LNCaP clone FGC (cell line): Measurements from ENCODE around the gene RAD51B.

Source experiments
- DNase-seq: peaks from one replicate; pipeline ENCODE4 v3.0.0-alpha.2; 2011; ENCODE audit warnings: low read depth
- H3K4me3 ChIP-seq: 2 replicates; pipeline ENCODE4 v1.5.1; 2011; ENCODE audit warnings: mild to moderate bottlenecking, low read depth, low read length, control low read depth
- TF ChIP-seq, protein P1 (sequence below): IDR thresholded peaks from 2 replicates; pipeline ENCODE4 v1.5.1; 2012; ENCODE audit warnings: mild to moderate bottlenecking; ENCODE audit not compliant: control insufficient read depth, insufficient read depth; ENCODE audit errors: extremely low read depth

Gene RAD51B

DNA sequence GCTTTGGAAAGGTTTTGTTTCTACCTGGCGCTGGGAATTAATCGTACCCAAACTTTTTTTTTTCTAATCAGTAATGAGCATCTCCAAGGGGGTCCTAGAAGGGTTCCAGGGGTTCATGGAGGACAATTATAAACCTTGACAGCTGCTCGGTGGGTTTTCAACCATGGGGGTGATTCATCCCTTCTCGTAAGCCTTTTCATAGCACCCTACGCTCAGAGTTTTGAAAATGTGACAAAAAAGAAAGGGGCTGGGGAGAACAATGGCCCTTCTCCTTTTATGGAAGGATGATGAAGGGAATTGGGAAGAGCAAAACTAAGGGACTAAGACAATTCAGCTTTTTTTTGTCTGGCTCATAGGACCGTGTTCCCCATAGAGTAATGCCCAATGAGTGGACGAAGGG is 776.6 kb downstream of the RAD51B start:
- TF ChIP-seq, protein P1, sequence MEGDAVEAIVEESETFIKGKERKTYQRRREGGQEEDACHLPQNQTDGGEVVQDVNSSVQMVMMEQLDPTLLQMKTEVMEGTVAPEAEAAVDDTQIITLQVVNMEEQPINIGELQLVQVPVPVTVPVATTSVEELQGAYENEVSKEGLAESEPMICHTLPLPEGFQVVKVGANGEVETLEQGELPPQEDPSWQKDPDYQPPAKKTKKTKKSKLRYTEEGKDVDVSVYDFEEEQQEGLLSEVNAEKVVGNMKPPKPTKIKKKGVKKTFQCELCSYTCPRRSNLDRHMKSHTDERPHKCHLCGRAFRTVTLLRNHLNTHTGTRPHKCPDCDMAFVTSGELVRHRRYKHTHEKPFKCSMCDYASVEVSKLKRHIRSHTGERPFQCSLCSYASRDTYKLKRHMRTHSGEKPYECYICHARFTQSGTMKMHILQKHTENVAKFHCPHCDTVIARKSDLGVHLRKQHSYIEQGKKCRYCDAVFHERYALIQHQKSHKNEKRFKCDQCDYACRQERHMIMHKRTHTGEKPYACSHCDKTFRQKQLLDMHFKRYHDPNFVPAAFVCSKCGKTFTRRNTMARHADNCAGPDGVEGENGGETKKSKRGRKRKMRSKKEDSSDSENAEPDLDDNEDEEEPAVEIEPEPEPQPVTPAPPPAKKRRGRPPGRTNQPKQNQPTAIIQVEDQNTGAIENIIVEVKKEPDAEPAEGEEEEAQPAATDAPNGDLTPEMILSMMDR: no peak
- DNase-seq: no peak
- no peak overlapping the region for H3K4me3 ChIP-seq

- no peak for DNase-seq
- TF ChIP-seq, protein P1: no peak
- H3K4me3 ChIP-seq: no peak overlapping the region
Observed at GRCh38 chr14:68596701-68597100, 777.1 kb downstream of the RAD51B start.

- TF ChIP-seq, protein P1: no peak
- no peak overlapping the region for H3K4me3 ChIP-seq
- DNase-seq: no peak
Observed at GRCh38 chr14:68598089-68598488, 778.5 kb downstream of the RAD51B start.

- TF ChIP-seq, protein P1: no peak
- no peak for DNase-seq
- no peak overlapping the region for H3K4me3 ChIP-seq
Observed at GRCh38 chr14:68598621-68599447, 779.3 kb downstream of the RAD51B start.

- no peak overlapping the region for H3K4me3 ChIP-seq
- no peak for DNase-seq
Observed at GRCh38 chr14:68599896-68600610, 780.5 kb downstream of the RAD51B start.

DNA sequence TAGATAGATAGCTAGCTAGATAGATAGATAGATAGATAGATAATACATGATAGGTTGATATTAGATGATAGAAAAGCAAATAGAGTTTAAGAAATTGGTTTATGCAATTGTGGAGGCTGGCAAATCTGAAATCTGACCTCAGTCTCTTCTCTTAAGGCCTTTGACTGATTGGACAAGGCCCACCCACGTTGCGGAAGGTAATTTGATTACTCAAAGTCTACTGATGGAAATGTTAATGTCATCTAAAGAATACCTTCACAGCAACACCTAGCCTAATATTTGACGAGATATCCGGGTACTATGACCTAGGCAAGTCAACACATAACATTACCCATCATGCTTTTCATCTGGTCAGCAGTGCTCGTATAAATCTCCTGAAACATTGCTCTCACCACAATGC is 782.9 kb downstream of the RAD51B start:
- H3K4me3 ChIP-seq: no peak overlapping the region
- DNase-seq: no peak
- TF ChIP-seq, protein P1: no peak

More at GRCh38 chr14:68599896-68600610, 780.5 kb downstream of the RAD51B start:
- TF ChIP-seq, protein P1: no peak
